Liver (tissue), 9 donors: ENCODE measurements around the gene CFTR. TPM values are rescaled to one million over a fixed set of nuclear protein-coding genes. Genes with fewer than 3 reads are reported as not detected.

Experiments
- DNase-seq: peaks from one replicate; pipeline ENCODE4 v3.0.0-alpha.2; 2017; ENCODE audit warnings: low spot score
- H3K27ac ChIP-seq, 2 donors: one replicate each; pipeline ENCODE4 v1.7.0; 2013; ENCODE audit warnings: inconsistent platforms in 2 of 2, low read length in 2 of 2, control low read depth in 1 of 2, low read depth in 1 of 2, mild to moderate bottlenecking in 1 of 2
- H3K27me3 ChIP-seq, 4 donors: one replicate each; pipeline versions ENCODE4 v1.6.1 to v1.7.0; 2013; ENCODE audit warnings: low read length in 3 of 4, inconsistent platforms in 1 of 4, mild to moderate bottlenecking in 1 of 4, moderate library complexity in 1 of 4; ENCODE audit not compliant: control insufficient read depth in 4 of 4, insufficient read depth in 4 of 4
- H3K36me3 ChIP-seq, 4 donors: one replicate each; pipeline versions ENCODE4 v1.6.1 to v1.7.0; 2013; ENCODE audit warnings: low read length in 3 of 4, mild to moderate bottlenecking in 3 of 4, low read depth in 1 of 4, moderate library complexity in 1 of 4; ENCODE audit not compliant: control insufficient read depth in 4 of 4, insufficient read depth in 3 of 4
- H3K4me1 ChIP-seq, 4 donors: one replicate each; pipeline versions ENCODE4 v1.6.1 to v1.7.0; 2013; ENCODE audit warnings: low read length in 3 of 4, mild to moderate bottlenecking in 3 of 4, moderate library complexity in 1 of 4; ENCODE audit not compliant: control insufficient read depth in 4 of 4, insufficient read depth in 4 of 4
- H3K4me3 ChIP-seq, 3 donors: one replicate each; pipeline versions ENCODE4 v1.6.1 to v1.7.0; 2013; ENCODE audit warnings: low read length in 3 of 3, control low read depth in 1 of 3, low read depth in 1 of 3, mild to moderate bottlenecking in 1 of 3
- H3K9ac ChIP-seq, 2 donors: one replicate each; pipeline ENCODE4 v1.7.0; 2013; ENCODE audit warnings: low read length in 2 of 2, mild to moderate bottlenecking in 2 of 2, moderate library complexity in 2 of 2, control low read depth in 1 of 2, low read depth in 1 of 2
- H3K9me3 ChIP-seq, 4 donors: one replicate each; pipeline versions ENCODE4 v1.6.1 to v1.7.0; 2013; ENCODE audit warnings: low read length in 3 of 4; ENCODE audit not compliant: control insufficient read depth in 4 of 4
- EGR1 ChIP-seq, 2 donors: IDR thresholded peaks; 2 replicates each; pipeline ENCODE4 v1.6.1; 2016 to 2018; ENCODE audit warnings: antibody characterized with exemption in 2 of 2, low read depth in 2 of 2
- FOXA1 ChIP-seq: IDR thresholded peaks from 2 replicates; pipeline ENCODE4 v1.6.1; 2016; ENCODE audit warnings: antibody characterized with exemption
- FOXA2 ChIP-seq: IDR thresholded peaks from 2 replicates; pipeline ENCODE4 v1.6.1; 2016; ENCODE audit warnings: antibody characterized with exemption
- GABPA ChIP-seq, 2 donors: IDR thresholded peaks in 1 of 2; conservative IDR thresholded peaks in 1 of 2; 2 replicates each; pipeline ENCODE4 v1.6.1; 2016; ENCODE audit warnings: antibody characterized with exemption in 2 of 2, mild to moderate bottlenecking in 1 of 2, moderate library complexity in 1 of 2
- HNF4A ChIP-seq, 2 donors: conservative IDR thresholded peaks; 2 replicates each; pipeline ENCODE4 v1.6.1; 2016; ENCODE audit warnings: antibody characterized with exemption in 2 of 2, mild to moderate bottlenecking in 2 of 2
- HNF4G ChIP-seq: IDR thresholded peaks from 2 replicates; pipeline ENCODE4 v1.6.1; 2016; ENCODE audit warnings: antibody characterized with exemption
- NR2F2 ChIP-seq: IDR thresholded peaks from 2 replicates; pipeline ENCODE4 v1.6.1; 2016; ENCODE audit warnings: antibody characterized with exemption
- RAD21 ChIP-seq, 2 donors: IDR thresholded peaks; 2 replicates each; pipeline ENCODE4 v1.6.1; 2016; ENCODE audit warnings: antibody characterized with exemption in 2 of 2, mild to moderate bottlenecking in 2 of 2
- RXRA ChIP-seq, 2 donors: IDR thresholded peaks; 2 replicates each; pipeline ENCODE4 v1.6.1; 2017 to 2018; ENCODE audit warnings: antibody characterized with exemption in 2 of 2, mild to moderate bottlenecking in 1 of 2
- SP1 ChIP-seq: IDR thresholded peaks from 2 replicates; pipeline ENCODE4 v1.6.1; 2018; ENCODE audit warnings: antibody characterized with exemption, mild to moderate bottlenecking
- TAF1 ChIP-seq: conservative IDR thresholded peaks from 2 replicates; pipeline ENCODE4 v1.6.1; 2016; ENCODE audit warnings: antibody characterized with exemption, mild to moderate bottlenecking
- YY1 ChIP-seq: IDR thresholded peaks from 2 replicates; pipeline ENCODE4 v1.6.1; 2016; ENCODE audit warnings: antibody characterized with exemption, mild to moderate bottlenecking
- WGBS: extraction: QIAGEN DNeasy Blood & Tissue Kit; methylation state at CpG from one replicate; pipeline ENCODE4 v1.1.7; 2013; 5-methylcytosine and 5-hydroxymethylcytosine counted together
- polyA plus RNA-seq, 2 donors: library from polyadenylated mRNA; stranded (reverse) in 1 of 2; unstranded in 1 of 2; fragments of 200-250 nt in 1 of 2; fragments of >200 nt in 1 of 2; fragmentation: Nextera tagmentation in 1 of 2; extraction: Ambion mirVana in 1 of 2; gene quantifications; one replicate each; pipeline versions ENCODE4 v1.2.1 to v1.2.3, GENCODE V29; 2013 to 2015
- total RNA-seq, 2 donors: library from RNA; depleted of rRNA; stranded (reverse); fragments of >200 nt; gene quantifications; one replicate each; pipeline ENCODE4 v1.2.3, GENCODE V29; 2014
- TF ChIP-seq, protein P1 (sequence below): IDR thresholded peaks from 2 replicates; pipeline ENCODE4 v1.6.1; 2016; ENCODE audit warnings: antibody characterized with exemption
- TF ChIP-seq, protein P2 (sequence below): IDR thresholded peaks from 2 replicates; pipeline ENCODE4 v1.6.1; 2016; ENCODE audit warnings: antibody characterized with exemption, mild to moderate bottlenecking
- TF ChIP-seq, protein P3 (sequence below): fragments of 150-350 bp; IDR thresholded peaks from 2 replicates; pipeline ENCODE4 v1.5.1; 2017; ENCODE audit warnings: improper control_type of control experiment, low read depth, low read length; ENCODE audit not compliant: missing input control
- TF ChIP-seq, protein P4 (sequence below): IDR thresholded peaks from 2 replicates; pipeline ENCODE4 v1.6.1; 2016; ENCODE audit warnings: antibody characterized with exemption
- TF ChIP-seq, protein P5 (sequence below): IDR thresholded peaks from 2 replicates; pipeline ENCODE4 v1.6.1; 2016; ENCODE audit warnings: antibody characterized with exemption
- donor health status: healthy.
- donor health status: healthy.
- donor health status: healthy.
- donor health status: healthy.
- donor health status: healthy.

Gene CFTR
- total and polyA plus RNA-seq, 4 donors, result 0.75 to 10.5 (median 1.3) TPM

DNA sequence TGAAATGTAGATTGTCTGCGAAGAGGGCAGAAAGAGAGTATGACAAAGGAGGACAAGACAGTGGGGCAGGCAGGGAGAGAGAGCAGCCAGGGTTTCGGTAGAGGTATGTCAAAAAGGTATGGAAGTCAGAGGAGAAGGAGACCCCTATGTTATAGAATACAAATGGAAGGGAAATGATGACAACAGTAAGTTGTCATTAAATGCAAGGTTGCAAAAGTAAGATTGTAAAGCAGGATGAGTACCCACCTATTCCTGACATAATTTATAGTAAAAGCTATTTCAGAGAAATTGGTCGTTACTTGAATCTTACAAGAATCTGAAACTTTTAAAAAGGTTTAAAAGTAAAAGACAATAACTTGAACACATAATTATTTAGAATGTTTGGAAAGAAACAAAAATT is 126.3 kb downstream of the CFTR start:
- peaks cover 3 to 22% (median 7%) of the 10 kb centered on the region in 4 donors for H3K4me1 ChIP-seq
- H3K9me3 ChIP-seq, result no peaks in the 10 kb centered on the region
- no peaks in the 10 kb centered on the region for H3K36me3 ChIP-seq
- H3K4me3 ChIP-seq, result no peak overlapping the region
- no peak overlapping the region for H3K9ac ChIP-seq
- H3K27me3 ChIP-seq, result no peaks in the 10 kb centered on the region
- no peak for DNase-seq
- no peak overlapping the region for H3K27ac ChIP-seq
- WGBS, result 85% methylated on average over 3 of the region's 3 CpGs
- TF ChIP-seq YY1, result no peak
- TF ChIP-seq, protein P1, sequence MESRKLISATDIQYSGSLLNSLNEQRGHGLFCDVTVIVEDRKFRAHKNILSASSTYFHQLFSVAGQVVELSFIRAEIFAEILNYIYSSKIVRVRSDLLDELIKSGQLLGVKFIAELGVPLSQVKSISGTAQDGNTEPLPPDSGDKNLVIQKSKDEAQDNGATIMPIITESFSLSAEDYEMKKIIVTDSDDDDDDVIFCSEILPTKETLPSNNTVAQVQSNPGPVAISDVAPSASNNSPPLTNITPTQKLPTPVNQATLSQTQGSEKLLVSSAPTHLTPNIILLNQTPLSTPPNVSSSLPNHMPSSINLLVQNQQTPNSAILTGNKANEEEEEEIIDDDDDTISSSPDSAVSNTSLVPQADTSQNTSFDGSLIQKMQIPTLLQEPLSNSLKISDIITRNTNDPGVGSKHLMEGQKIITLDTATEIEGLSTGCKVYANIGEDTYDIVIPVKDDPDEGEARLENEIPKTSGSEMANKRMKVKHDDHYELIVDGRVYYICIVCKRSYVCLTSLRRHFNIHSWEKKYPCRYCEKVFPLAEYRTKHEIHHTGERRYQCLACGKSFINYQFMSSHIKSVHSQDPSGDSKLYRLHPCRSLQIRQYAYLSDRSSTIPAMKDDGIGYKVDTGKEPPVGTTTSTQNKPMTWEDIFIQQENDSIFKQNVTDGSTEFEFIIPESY, result no peak
- TF ChIP-seq, protein P2, sequence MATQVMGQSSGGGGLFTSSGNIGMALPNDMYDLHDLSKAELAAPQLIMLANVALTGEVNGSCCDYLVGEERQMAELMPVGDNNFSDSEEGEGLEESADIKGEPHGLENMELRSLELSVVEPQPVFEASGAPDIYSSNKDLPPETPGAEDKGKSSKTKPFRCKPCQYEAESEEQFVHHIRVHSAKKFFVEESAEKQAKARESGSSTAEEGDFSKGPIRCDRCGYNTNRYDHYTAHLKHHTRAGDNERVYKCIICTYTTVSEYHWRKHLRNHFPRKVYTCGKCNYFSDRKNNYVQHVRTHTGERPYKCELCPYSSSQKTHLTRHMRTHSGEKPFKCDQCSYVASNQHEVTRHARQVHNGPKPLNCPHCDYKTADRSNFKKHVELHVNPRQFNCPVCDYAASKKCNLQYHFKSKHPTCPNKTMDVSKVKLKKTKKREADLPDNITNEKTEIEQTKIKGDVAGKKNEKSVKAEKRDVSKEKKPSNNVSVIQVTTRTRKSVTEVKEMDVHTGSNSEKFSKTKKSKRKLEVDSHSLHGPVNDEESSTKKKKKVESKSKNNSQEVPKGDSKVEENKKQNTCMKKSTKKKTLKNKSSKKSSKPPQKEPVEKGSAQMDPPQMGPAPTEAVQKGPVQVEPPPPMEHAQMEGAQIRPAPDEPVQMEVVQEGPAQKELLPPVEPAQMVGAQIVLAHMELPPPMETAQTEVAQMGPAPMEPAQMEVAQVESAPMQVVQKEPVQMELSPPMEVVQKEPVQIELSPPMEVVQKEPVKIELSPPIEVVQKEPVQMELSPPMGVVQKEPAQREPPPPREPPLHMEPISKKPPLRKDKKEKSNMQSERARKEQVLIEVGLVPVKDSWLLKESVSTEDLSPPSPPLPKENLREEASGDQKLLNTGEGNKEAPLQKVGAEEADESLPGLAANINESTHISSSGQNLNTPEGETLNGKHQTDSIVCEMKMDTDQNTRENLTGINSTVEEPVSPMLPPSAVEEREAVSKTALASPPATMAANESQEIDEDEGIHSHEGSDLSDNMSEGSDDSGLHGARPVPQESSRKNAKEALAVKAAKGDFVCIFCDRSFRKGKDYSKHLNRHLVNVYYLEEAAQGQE, result no peak
- TF ChIP-seq, protein P3, sequence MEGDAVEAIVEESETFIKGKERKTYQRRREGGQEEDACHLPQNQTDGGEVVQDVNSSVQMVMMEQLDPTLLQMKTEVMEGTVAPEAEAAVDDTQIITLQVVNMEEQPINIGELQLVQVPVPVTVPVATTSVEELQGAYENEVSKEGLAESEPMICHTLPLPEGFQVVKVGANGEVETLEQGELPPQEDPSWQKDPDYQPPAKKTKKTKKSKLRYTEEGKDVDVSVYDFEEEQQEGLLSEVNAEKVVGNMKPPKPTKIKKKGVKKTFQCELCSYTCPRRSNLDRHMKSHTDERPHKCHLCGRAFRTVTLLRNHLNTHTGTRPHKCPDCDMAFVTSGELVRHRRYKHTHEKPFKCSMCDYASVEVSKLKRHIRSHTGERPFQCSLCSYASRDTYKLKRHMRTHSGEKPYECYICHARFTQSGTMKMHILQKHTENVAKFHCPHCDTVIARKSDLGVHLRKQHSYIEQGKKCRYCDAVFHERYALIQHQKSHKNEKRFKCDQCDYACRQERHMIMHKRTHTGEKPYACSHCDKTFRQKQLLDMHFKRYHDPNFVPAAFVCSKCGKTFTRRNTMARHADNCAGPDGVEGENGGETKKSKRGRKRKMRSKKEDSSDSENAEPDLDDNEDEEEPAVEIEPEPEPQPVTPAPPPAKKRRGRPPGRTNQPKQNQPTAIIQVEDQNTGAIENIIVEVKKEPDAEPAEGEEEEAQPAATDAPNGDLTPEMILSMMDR, result no peak
- TF ChIP-seq RAD21 (IDR thresholded peaks at IDR 0.05), result no peak
- TF ChIP-seq NR2F2, result no peak
- TF ChIP-seq, protein P4, sequence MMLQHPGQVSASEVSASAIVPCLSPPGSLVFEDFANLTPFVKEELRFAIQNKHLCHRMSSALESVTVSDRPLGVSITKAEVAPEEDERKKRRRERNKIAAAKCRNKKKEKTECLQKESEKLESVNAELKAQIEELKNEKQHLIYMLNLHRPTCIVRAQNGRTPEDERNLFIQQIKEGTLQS, result no peak
- TF ChIP-seq, protein P5, sequence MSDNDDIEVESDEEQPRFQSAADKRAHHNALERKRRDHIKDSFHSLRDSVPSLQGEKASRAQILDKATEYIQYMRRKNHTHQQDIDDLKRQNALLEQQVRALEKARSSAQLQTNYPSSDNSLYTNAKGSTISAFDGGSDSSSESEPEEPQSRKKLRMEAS, result no peak
- TF ChIP-seq HNF4A (conservative IDR thresholded peaks at IDR 0.05), result no peak

DNA sequence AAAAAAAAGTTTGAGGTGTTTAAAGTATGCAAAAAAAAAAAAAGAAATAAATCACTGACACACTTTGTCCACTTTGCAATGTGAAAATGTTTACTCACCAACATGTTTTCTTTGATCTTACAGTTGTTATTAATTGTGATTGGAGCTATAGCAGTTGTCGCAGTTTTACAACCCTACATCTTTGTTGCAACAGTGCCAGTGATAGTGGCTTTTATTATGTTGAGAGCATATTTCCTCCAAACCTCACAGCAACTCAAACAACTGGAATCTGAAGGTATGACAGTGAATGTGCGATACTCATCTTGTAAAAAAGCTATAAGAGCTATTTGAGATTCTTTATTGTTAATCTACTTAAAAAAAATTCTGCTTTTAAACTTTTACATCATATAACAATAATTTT is 130.6 kb downstream of the CFTR start:
- no peak overlapping the region for H3K4me3 ChIP-seq
- no peaks in the 10 kb centered on the region for H3K9me3 ChIP-seq
- no peaks in the 10 kb centered on the region for H3K36me3 ChIP-seq
- no peaks in the 10 kb centered on the region for H3K27me3 ChIP-seq
- H3K9ac ChIP-seq, result no peak overlapping the region
- H3K27ac ChIP-seq, result no peak overlapping the region
- WGBS, result 89% methylated on average over 2 of the region's 2 CpGs
- peaks cover 3 to 18% (median 4%) of the 10 kb centered on the region in 4 donors for H3K4me1 ChIP-seq
- no peak for DNase-seq
- TF ChIP-seq, protein P5, result no peak
- TF ChIP-seq EGR1 (IDR thresholded peaks at IDR 0.05; ENCODE audit: low read depth in 2 of 2), result no peak
- no peak for TF ChIP-seq HNF4G
- TF ChIP-seq, protein P4, result no peak
- TF ChIP-seq FOXA1, result no peak
- TF ChIP-seq, protein P2, result no peak
- no peak for TF ChIP-seq FOXA2
- no peak for TF ChIP-seq RXRA (IDR thresholded peaks at IDR 0.05)
- TF ChIP-seq RAD21 (IDR thresholded peaks at IDR 0.05), result no peak
- no peak for TF ChIP-seq TAF1
- TF ChIP-seq HNF4A (conservative IDR thresholded peaks at IDR 0.05), result no peak
- TF ChIP-seq, protein P1, result no peak
- no peak for TF ChIP-seq YY1
- no peak for TF ChIP-seq SP1
- no peak for TF ChIP-seq GABPA (IDR thresholded peaks at IDR 0.05 in 1 of 2, conservative IDR thresholded peaks at IDR 0.05 in 1 of 2)
